Gastrocnemius medialis (tissue), 4 donors: ENCODE measurements around the gene ROBO1.

Experiments
- CTCF ChIP-seq, 5 experiments: fragments of 450-650 bp in 3 of 5; fragments of 200-600 bp in 2 of 5; sonication (generic) in 2 of 5; IDR thresholded peaks in 4 of 5; conservative IDR thresholded peaks in 1 of 5; 1 replicate in 4 of 5; 2 replicates in 1 of 5; pipeline ENCODE4 v1.5.1; 2016 to 2019; ENCODE audit warnings: antibody characterized with exemption in 5 of 5, mild to moderate bottlenecking in 3 of 5, moderate library complexity in 3 of 5
- POLR2A ChIP-seq, 2 donors: fragments of 450-650 bp; IDR thresholded peaks; one replicate each; pipeline ENCODE4 v1.6.1; 2017; ENCODE audit warnings: antibody characterized with exemption in 2 of 2, mild to moderate bottlenecking in 2 of 2, moderate library complexity in 2 of 2

GRCh38 chr3:78641703-78642102 is 1126.1 kb downstream of the ROBO1 start:
- TF ChIP-seq CTCF (IDR thresholded peaks at IDR 0.05 in 4 of 5, conservative IDR thresholded peaks at IDR 0.05 in 1 of 5), result no peak
- no peak for TF ChIP-seq POLR2A (IDR thresholded peaks at IDR 0.05)
